ENCODE results near the gene RFPL4A. TPM values are rescaled to one million over a fixed set of nuclear protein-coding genes. Genes with fewer than 3 reads are reported as not detected.
"Not testable (repeated sequence)": the region's sequence is repeated elsewhere in the genome, so short reads cannot be mapped to it uniquely, and the experiment has no call there.

RFPL4A gene
- not detected in 2 replicates for total RNA-seq (2014; rRNA removed; shearing (Covaris generic))

- DNase-seq (ENCODE audit: low read depth in 1 of 2, low spot score in 2 of 2); H3K36me3 ChIP-seq; H3K4me1 ChIP-seq (replicated peaks); H3K27ac ChIP-seq; H3K27me3 ChIP-seq (replicated peaks); H3K9me3 ChIP-seq (replicated peaks); H3K4me3 ChIP-seq: not testable (repeated sequence)
Observed at GRCh38 chr19:55758797-55759196, at the start of gene RFPL4A. Gene RFPL4A, plus strand, starts transcription at chr19:55759097. Its CDS starts 2,704 bp downstream, at chr19:55761801.

GRCh38 chr19:55711719-55712118 is 47.2 kb upstream of the RFPL4A start:
- H3K27ac ChIP-seq: no peak overlapping the region
- H3K9me3 ChIP-seq (replicated peaks): no peaks in the 10 kb centered on the region
- H3K4me3 ChIP-seq: no peak overlapping the region
- no peaks in the 10 kb centered on the region for H3K4me1 ChIP-seq (replicated peaks)
- no peak for DNase-seq (ENCODE audit: low read depth in 1 of 2, low spot score in 2 of 2)
- 0 out of 2 replicates have a peak, but pooled peaks cover 7% of the 10 kb centered on the region for H3K27me3 ChIP-seq (replicated peaks)
- no peaks in the 10 kb centered on the region for H3K36me3 ChIP-seq

- no peak overlapping the region for H3K27ac ChIP-seq
- DNase-seq (ENCODE audit: low read depth in 1 of 2, low spot score in 2 of 2): no peak
- H3K4me1 ChIP-seq (replicated peaks): no peaks in the 10 kb centered on the region
- 0 out of 2 replicates have a peak, but pooled peaks cover 5% of the 10 kb centered on the region for H3K27me3 ChIP-seq (replicated peaks)
- no peak overlapping the region for H3K4me3 ChIP-seq
- no peaks in the 10 kb centered on the region for H3K36me3 ChIP-seq
- no peaks in the 10 kb centered on the region for H3K9me3 ChIP-seq (replicated peaks)
Observed at GRCh38 chr19:55712804-55713631, 45.9 kb upstream of the RFPL4A start.

DNA sequence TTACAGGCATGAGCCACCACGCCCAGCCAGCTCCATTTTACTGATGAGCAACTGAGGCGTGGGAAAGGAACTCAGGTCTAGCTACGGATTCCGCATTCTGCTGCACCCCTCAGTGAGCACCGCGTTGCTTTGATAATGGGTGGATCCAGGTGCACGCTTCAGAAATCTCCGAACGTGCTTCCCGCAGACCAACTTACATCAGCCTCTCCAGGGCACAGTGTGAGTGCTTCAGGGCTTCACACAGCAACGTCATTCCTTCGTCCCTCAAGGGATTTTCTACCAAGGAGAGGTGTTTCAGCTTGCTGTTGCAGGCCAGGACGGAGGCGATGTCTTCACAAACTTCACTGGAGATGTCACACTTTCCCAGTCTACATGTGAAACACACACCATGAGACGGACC is 42.4 kb upstream of the RFPL4A start:
- Histone ChIP-seq H3K36me3 (no peaks in the 10 kb centered on the region), H3K9me3 (replicated peaks) (peaks cover 8% of the 10 kb centered on the region; the same call in 1 of the 2 replicates), H3K4me3 (no peak overlapping the region), H3K27ac (no peak overlapping the region), H3K4me1 (replicated peaks) (no peaks in the 10 kb centered on the region), H3K27me3 (replicated peaks) (no peaks in the 10 kb centered on the region)
- DNase-seq (ENCODE audit: low read depth in 1 of 2, low spot score in 2 of 2): no peak

DNA sequence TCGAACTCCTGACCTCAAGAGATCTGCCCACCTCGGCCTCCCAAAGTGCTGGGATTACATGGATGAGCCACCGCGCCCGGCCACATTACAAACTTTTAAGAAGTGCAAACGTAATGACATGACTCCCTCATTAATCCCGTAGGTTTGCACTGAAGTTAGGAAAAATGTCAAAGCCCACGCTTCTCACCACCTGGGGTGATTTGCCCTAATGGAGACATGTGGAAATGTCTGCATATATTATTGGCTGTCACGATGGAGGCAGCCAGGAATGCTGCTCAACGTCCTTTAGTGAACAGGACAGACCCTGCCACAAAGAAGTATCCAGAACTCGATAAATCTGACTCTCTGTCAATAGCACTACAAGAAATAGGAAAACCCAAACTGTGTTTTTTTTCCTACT is 41.6 kb upstream of the RFPL4A start:
- no peak for DNase-seq (ENCODE audit: low read depth in 1 of 2, low spot score in 2 of 2)
- peaks cover 8% of the 10 kb centered on the region; the same call in 1 of the 2 replicates for H3K9me3 ChIP-seq (replicated peaks)
- H3K36me3 ChIP-seq: no peaks in the 10 kb centered on the region
- H3K27ac ChIP-seq: no peak overlapping the region
- H3K4me3 ChIP-seq: no peak overlapping the region
- H3K27me3 ChIP-seq (replicated peaks): no peaks in the 10 kb centered on the region
- no peaks in the 10 kb centered on the region for H3K4me1 ChIP-seq (replicated peaks)

GRCh38 chr19:55717879-55718711 is 40.8 kb upstream of the RFPL4A start:
- not testable (repeated sequence) for DNase-seq (ENCODE audit: low read depth in 1 of 2, low spot score in 2 of 2); H3K4me1 ChIP-seq (replicated peaks); H3K36me3 ChIP-seq; H3K4me3 ChIP-seq; H3K27ac ChIP-seq; H3K9me3 ChIP-seq (replicated peaks); H3K27me3 ChIP-seq (replicated peaks)

GRCh38 chr19:55720214-55720746 is 38.6 kb upstream of the RFPL4A start:
- no peak for DNase-seq (ENCODE audit: low read depth in 1 of 2, low spot score in 2 of 2)

GRCh38 chr19:55720801-55721200 is 38.1 kb upstream of the RFPL4A start:
- Histone ChIP-seq H3K36me3 (no peaks in the 10 kb centered on the region), H3K27me3 (replicated peaks) (no peaks in the 10 kb centered on the region), H3K4me1 (replicated peaks) (no peaks in the 10 kb centered on the region), H3K9me3 (replicated peaks) (peaks cover 8% of the 10 kb centered on the region; the same call in 1 of the 2 replicates), H3K27ac (no peak overlapping the region), H3K4me3 (no peak overlapping the region)
- DNase-seq (ENCODE audit: low read depth in 1 of 2, low spot score in 2 of 2): no peak

More at GRCh38 chr19:55720214-55720746, 38.6 kb upstream of the RFPL4A start:
- Histone ChIP-seq H3K27ac (no peak overlapping the region), H3K4me3 (no peak overlapping the region), H3K9me3 (replicated peaks) (peaks cover 8% of the 10 kb centered on the region; the same call in 1 of the 2 replicates), H3K4me1 (replicated peaks) (no peaks in the 10 kb centered on the region), H3K36me3 (no peaks in the 10 kb centered on the region), H3K27me3 (replicated peaks) (no peaks in the 10 kb centered on the region)

GRCh38 chr19:55723491-55723890 is 35.4 kb upstream of the RFPL4A start:
- no peaks in the 10 kb centered on the region for H3K36me3 ChIP-seq
- H3K27me3 ChIP-seq (replicated peaks): no peaks in the 10 kb centered on the region
- no peak overlapping the region for H3K4me3 ChIP-seq
- H3K9me3 ChIP-seq (replicated peaks): peaks cover 8% of the 10 kb centered on the region; the same call in 1 of the 2 replicates
- H3K4me1 ChIP-seq (replicated peaks): no peaks in the 10 kb centered on the region
- H3K27ac ChIP-seq: no peak overlapping the region
- no peak for DNase-seq (ENCODE audit: low read depth in 1 of 2, low spot score in 2 of 2)

GRCh38 chr19:55730378-55730777 is 28.5 kb upstream of the RFPL4A start:
- H3K4me1 ChIP-seq (replicated peaks); H3K9me3 ChIP-seq (replicated peaks); H3K27me3 ChIP-seq (replicated peaks); DNase-seq (ENCODE audit: low read depth in 1 of 2, low spot score in 2 of 2); H3K36me3 ChIP-seq; H3K4me3 ChIP-seq; H3K27ac ChIP-seq: not testable (repeated sequence)

GRCh38 chr19:55738302-55738701 is 20.6 kb upstream of the RFPL4A start, which contains the start of gene NLRP9:
Gene NLRP9, minus strand, starts transcription at chr19:55738402. Its CDS starts 28 bp downstream, at chr19:55738374.
- Histone ChIP-seq H3K9me3 (replicated peaks) (no peaks in the 10 kb centered on the region), H3K4me1 (replicated peaks) (no peaks in the 10 kb centered on the region), H3K36me3 (no peaks in the 10 kb centered on the region), H3K27ac (no peak within 1 kb of the TSS), H3K27me3 (replicated peaks) (no peaks in the 10 kb centered on the region), H3K4me3 (no peak within 1 kb of the TSS)
- no peak for DNase-seq (ENCODE audit: low read depth in 1 of 2, low spot score in 2 of 2)

GRCh38 chr19:55750715-55751114 is 8.2 kb upstream of the RFPL4A start:
- no peak overlapping the region for H3K27ac ChIP-seq
- no peak for DNase-seq (ENCODE audit: low read depth in 1 of 2, low spot score in 2 of 2)
- no peaks in the 10 kb centered on the region; the same call in 1 of the 2 replicates for H3K27me3 ChIP-seq (replicated peaks)
- no peaks in the 10 kb centered on the region for H3K9me3 ChIP-seq (replicated peaks)
- H3K36me3 ChIP-seq: no peaks in the 10 kb centered on the region
- H3K4me3 ChIP-seq: no peak overlapping the region
- no peaks in the 10 kb centered on the region for H3K4me1 ChIP-seq (replicated peaks)

DNA sequence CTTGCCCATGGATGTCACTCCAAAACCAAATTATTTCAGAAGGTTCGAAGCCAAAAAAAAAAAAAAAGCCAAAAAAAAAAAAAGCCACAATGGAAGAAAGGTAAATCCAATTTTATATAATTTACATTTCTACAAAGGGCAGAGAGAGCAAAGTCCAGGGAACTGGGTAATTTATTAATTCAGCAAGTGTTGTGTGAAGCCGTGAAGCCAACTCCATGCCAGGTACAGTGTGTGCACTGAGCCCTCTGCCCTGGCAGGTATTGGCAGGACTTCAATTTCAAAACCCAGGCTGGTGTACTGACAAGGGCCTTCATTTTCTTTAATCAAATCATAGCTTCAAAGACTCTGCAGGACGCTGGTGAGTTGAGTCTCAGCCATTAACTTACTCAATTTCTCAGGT is 5.5 kb upstream of the RFPL4A start:
- Histone ChIP-seq H3K36me3 (no peaks in the 10 kb centered on the region), H3K27ac (no peak overlapping the region), H3K4me1 (replicated peaks) (no peaks in the 10 kb centered on the region), H3K9me3 (replicated peaks) (no peaks in the 10 kb centered on the region), H3K4me3 (no peak overlapping the region), H3K27me3 (replicated peaks) (no peaks in the 10 kb centered on the region)
- DNase-seq (ENCODE audit: low read depth in 1 of 2, low spot score in 2 of 2): no peak
